Fibroblast of pulmonary artery (primary cell): Measurements from ENCODE around the gene DDX23.
"Not testable (repeated sequence)": the region's sequence is repeated elsewhere in the genome, so short reads cannot be mapped to it uniquely, and the experiment has no call there.

Experiments used
- DNase-seq: peaks from one replicate; pipeline ENCODE4 v3.0.0-alpha.2; 2010; ENCODE audit warnings: low read depth
- H3K4me3 ChIP-seq: replicated peaks from 2 replicates; pipeline ENCODE4 v1.5.1; 2011; ENCODE audit warnings: low read depth, mild to moderate bottlenecking, control low read depth, low read length, moderate library complexity
- TF ChIP-seq, protein P1 (sequence below): IDR thresholded peaks from 2 replicates; pipeline ENCODE4 v1.5.1; 2011; ENCODE audit warnings: mild to moderate bottlenecking, control low read depth, low read length, inconsistent platforms; ENCODE audit errors: missing control alignments

DDX23 gene

GRCh38 chr12:48875944-48876515 is 24.1 kb upstream of the DDX23 start:
- H3K4me3 ChIP-seq = no peak overlapping the region
- no peak for DNase-seq
- TF ChIP-seq, protein P1, sequence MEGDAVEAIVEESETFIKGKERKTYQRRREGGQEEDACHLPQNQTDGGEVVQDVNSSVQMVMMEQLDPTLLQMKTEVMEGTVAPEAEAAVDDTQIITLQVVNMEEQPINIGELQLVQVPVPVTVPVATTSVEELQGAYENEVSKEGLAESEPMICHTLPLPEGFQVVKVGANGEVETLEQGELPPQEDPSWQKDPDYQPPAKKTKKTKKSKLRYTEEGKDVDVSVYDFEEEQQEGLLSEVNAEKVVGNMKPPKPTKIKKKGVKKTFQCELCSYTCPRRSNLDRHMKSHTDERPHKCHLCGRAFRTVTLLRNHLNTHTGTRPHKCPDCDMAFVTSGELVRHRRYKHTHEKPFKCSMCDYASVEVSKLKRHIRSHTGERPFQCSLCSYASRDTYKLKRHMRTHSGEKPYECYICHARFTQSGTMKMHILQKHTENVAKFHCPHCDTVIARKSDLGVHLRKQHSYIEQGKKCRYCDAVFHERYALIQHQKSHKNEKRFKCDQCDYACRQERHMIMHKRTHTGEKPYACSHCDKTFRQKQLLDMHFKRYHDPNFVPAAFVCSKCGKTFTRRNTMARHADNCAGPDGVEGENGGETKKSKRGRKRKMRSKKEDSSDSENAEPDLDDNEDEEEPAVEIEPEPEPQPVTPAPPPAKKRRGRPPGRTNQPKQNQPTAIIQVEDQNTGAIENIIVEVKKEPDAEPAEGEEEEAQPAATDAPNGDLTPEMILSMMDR = no peak

DNA sequence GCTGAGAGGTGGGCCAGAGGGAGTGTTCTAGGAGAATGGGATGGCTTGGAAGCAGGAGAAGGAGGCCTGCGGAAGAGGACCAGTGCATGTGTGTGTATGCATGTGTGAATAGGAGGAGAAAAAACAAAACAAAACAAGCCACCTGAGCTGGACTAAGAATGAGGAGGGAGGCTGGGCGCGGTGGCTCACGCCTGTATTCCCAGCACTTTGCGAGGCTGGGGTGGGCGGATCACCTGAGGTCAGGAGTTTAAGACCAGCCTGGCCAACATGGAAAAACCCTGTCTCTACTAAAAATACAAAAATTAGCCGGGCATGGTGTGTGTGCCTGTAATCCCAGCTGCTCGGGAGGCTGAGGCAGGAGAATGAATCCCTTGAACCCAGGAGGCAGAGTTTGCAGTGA is 21.6 kb upstream of the DDX23 start:
- not testable (repeated sequence) for DNase-seq, H3K4me3 ChIP-seq

DNA sequence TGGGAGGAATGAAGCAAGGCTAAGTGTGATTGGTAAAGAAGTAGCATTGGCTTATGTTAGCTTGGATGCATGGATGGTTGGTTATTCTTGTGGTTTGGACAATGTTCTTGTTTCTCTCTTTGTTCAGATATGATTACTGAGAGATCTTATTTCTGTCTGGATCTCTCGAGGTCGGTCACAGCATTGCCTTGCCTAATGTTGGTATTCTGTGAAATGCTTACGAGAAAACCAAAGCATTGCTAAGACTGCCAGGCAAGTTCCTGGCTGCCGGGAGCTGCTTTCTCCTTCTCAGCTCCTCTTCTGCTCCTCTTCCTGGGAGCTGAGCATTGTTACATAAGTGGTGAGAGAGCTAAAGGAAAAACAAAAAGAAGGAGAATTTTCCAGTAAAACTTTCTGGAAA is 21.1 kb upstream of the DDX23 start:
- H3K4me3 ChIP-seq = no peak overlapping the region
- TF ChIP-seq, protein P1 = no peak
- no peak for DNase-seq

DNA sequence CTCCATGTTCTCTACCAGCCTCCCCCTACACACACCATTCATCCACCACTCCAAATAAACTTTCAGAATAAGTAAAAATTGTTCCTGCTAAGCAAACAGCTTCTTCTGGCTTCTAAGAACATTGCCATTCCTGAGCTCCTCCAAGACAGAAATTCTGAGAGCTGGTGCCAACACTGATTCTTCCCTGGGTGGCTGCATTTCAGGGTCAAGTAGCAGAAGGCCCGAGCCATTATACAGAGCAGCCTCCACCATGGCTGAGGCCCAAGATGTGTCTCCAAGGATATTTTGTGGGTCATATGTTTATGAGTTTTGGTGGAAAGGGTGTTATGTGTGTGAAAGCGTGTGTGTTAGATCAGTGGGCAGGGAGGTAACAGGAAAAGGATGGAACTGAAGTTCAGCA is 17.2 kb upstream of the DDX23 start:
- no peak overlapping the region for H3K4me3 ChIP-seq
- no peak for DNase-seq
- TF ChIP-seq, protein P1 = no peak

DNA sequence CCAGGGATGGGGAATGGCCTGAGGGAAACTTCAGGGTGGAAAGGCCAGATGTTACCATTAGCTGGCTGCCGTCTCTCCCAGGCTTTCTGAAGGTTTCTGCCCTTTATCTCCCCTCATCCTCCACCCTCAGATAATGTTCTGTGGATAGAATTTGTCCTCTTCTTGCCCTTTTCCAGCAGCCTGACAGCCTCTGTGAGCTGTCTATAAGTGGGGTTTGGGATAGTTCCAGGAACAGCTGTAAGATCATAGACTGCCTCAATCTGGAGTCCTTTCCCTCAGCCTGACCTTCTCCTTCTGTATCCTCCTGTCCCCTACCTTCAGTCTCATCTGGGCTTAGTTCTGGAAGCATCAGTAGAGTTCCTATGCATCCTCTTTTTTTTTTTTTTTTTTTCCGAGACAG is 16.5 kb upstream of the DDX23 start:
- TF ChIP-seq, protein P1 = no peak
- H3K4me3 ChIP-seq = no peak overlapping the region
- no peak for DNase-seq

DNA sequence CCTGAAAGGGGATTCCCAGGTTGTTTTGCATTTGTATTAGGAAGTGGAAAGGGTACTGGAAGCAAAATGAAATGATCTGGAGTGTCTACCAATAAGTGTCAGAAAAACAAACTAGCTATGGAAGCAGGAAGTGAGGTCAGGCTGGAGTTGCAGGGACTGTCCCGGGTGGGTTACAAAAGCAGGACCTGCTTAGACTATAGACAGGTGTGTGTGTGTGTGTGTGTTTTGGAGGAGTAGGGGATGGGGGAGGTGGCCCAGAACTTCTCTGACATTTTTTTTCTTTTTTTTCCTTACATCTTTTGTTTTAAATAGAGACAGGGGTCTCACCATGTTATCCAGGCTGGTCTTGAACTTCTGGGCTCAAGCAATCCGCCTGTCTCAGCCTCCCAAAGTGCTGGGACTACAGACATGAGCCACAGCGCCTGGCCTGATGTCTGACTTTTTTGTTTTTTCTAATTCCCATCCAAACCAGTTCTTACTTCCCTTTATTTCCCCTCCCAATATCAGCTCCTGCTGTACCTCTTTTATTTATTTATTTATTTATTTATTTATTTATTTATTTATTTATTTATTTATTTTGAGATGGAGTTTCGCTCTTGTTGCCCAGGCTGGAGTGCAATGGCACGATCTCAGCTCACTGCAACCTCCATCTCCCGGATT is 14.2 kb upstream of the DDX23 start:
- DNase-seq = no peak
- TF ChIP-seq, protein P1 = no peak
- peak overlapping the region; percentile 69 for H3K4me3 ChIP-seq

GRCh38 chr12:48865281-48866051 is 13.5 kb upstream of the DDX23 start, which contains the start of gene RND1:
Gene RND1, minus strand, starts transcription at chr12:48865870. Its CDS starts 103 bp downstream, at chr12:48865767.
- peak within 1 kb of the TSS; percentile 69 for H3K4me3 ChIP-seq
- DNase-seq = peak; percentile 94
- TF ChIP-seq, protein P1 = no peak
